ENCODE measurements around the gene PRPS1L1.

GRCh38 chr7:18068745-18069144 lies 41.1 kb upstream of the PRPS1L1 start:
- no peak for TF ChIP-seq CTCF (optimal IDR thresholded peaks at IDR 0.05 in 1 of 3, IDR thresholded peaks at IDR 0.05 in 1 of 3, conservative IDR thresholded peaks at IDR 0.05 in 1 of 3; ENCODE audit: extremely low read depth in 1 of 3, insufficient read depth in 2 of 3, low read length in 3 of 3)
- no peak for TF ChIP-seq EZH2 (IDR thresholded peaks at IDR 0.05; ENCODE audit: low read length)
